GM19372 (cell line): Measurements from ENCODE around the gene MAB21L4.
"Not testable (repeated sequence)": the region's sequence is repeated elsewhere in the genome, so short reads cannot be mapped to it uniquely, and the experiment has no call there.

Source experiments
- ATAC-seq: cut with Tn5 transposase; IDR thresholded peaks from one replicate; pipeline ENCODE4 v1.9.1; 2021; ENCODE audit warnings: mild to moderate bottlenecking, low read depth, moderate library complexity; ENCODE audit not compliant: unreplicated experiment

Gene MAB21L4

GRCh38 chr2:240846309-240846708, 49.6 kb downstream of the MAB21L4 start:
- ATAC-seq = not testable (repeated sequence)

DNA sequence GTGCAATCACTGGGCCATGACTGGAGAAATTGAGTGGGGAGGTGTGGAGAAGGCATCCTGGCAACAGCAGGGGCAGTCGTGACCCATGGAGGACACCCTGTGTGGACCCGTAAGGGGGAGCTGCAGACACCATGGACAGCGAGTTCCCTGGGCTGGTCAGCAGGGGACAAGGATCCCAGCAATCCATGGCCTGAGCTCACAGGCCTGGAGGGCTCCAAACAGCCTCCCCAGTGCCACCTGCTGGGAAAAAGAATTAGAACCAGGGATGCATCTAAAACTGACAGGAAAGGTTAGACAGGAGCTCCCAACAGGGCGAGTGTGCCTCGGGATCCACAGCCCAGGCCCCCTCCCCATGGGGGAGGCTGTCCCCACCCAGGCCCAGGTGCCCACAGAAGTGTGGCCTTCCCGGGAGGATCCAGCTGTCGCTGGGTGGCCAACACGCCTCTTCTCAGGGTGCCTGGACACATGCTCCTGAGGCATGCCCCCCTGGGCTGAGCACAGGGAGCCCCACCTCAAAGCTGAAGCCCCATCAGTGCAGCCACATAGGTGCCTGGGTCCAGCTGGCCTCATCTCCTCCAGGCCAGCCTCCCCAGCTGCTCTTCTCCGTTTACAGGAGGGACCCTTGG, 55.4 kb downstream of the MAB21L4 start:
- ATAC-seq = no peak

GRCh38 chr2:240839152-240840143, 56.5 kb downstream of the MAB21L4 start:
- no peak for ATAC-seq

- no peak for ATAC-seq
Measured at GRCh38 chr2:240837621-240838020, 58.3 kb downstream of the MAB21L4 start.

DNA sequence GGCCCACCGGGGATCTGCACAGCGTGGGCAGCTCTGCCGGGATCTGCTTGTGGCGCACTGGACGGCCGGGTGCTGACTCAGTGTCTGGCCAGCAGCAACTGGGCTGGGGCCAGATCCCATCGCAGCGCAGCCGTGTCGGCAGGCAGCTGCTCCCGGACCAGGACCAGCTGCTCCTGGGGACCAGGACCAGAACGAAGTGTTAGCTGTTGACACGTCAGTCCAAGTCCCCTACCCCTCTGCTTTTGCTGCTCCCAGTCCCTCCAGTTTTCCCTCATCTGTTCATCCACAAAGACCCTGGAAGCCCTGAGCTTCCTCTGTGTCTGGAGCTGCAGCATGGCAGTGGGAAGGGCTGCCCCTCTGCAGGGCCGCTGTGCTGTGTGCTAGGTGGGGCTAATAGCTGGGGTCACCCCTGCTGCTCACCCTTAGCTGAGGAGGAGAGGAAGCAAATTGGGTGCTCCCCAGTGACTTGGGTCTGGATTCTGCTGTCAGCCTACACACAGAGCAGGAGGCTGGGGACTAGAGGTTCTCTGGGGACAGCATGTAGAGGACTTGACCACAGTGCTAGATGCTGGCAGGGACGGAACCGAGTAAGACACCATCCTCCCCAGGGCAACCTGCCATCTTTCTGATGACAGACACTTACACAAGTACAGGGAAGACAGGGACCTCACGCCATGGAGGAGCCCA, 59.0 kb downstream of the MAB21L4 start:
- no peak for ATAC-seq
